SJSA1 (cell line): ENCODE data around the gene ZFP90. TPM values are rescaled to one million over a fixed set of nuclear protein-coding genes. Genes with fewer than 3 reads are reported as not detected.
A peak's percentile ranks its signal among the peaks of the same experiment; 100 is the strongest.

ENCODE experiments used
- DNase-seq, 2 experiments: peaks; one replicate each; pipeline ENCODE4 v3.0.0-alpha.2; 2015 to 2020; ENCODE audit warnings: low spot score in 2 of 2, low read depth in 1 of 2
- H3K27ac ChIP-seq: fragments of 250-450 bp; sonication (Bioruptor Pico); 2 replicates; pipeline ENCODE4 v1.5.1; 2020; ENCODE audit warnings: mild to moderate bottlenecking, moderate library complexity
- H3K27me3 ChIP-seq: fragments of 250-450 bp; sonication (Bioruptor Pico); replicated peaks from 2 replicates; pipeline ENCODE4 v1.5.1; 2020; ENCODE audit warnings: mild to moderate bottlenecking, moderate library complexity
- H3K36me3 ChIP-seq: fragments of 250-450 bp; sonication (Bioruptor Pico); 2 replicates; pipeline ENCODE4 v1.5.1; 2020; ENCODE audit warnings: mild to moderate bottlenecking
- H3K4me1 ChIP-seq: fragments of 250-450 bp; sonication (Bioruptor Pico); replicated peaks from 2 replicates; pipeline ENCODE4 v1.6.1; 2021; ENCODE audit warnings: mild to moderate bottlenecking
- H3K4me3 ChIP-seq: fragments of 250-450 bp; sonication (Bioruptor Pico); 2 replicates; pipeline ENCODE4 v1.5.1; 2020; ENCODE audit warnings: mild to moderate bottlenecking
- H3K9me3 ChIP-seq: fragments of 250-450 bp; sonication (Bioruptor Pico); replicated peaks from 2 replicates; pipeline ENCODE4 v1.5.1; 2020; ENCODE audit warnings: mild to moderate bottlenecking
- total RNA-seq: library from RNA; depleted of rRNA; stranded (reverse); fragments of >200 nt; shearing (Covaris generic); gene quantifications from 2 replicates; pipeline ENCODE4 v1.2.3, GENCODE V29; 2014

Gene ZFP90
- total RNA-seq, 1 experiment from 2014 or later, result 18.2 TPM

DNA sequence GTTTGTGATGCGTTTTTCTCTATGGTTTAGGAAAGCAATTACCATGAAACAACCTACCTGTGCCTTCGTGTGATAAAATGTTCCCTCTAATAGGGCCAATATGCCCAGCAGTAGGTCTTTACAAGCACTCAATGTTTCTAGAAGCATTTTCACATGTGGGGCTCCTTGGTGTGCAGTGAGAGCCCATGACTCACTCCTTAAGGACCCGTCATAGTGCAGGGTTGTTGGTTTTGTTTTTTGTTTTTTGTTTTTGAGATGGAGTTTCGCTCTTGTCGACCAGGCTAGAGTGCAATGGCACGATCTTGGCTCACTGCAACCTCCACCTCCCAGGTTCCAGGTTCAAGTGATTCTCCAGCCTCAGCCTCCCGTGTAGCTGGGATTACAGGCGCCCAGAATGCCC is 31.1 kb upstream of the ZFP90 start:
- Histone ChIP-seq H3K36me3 (no peaks in the 10 kb centered on the region), H3K9me3 (no peaks in the 10 kb centered on the region), H3K4me3 (no peak overlapping the region), H3K27me3 (no peaks in the 10 kb centered on the region), H3K4me1 (peaks cover 3% of the 10 kb centered on the region), H3K27ac (no peak overlapping the region)
- DNase-seq, result no peak

DNA sequence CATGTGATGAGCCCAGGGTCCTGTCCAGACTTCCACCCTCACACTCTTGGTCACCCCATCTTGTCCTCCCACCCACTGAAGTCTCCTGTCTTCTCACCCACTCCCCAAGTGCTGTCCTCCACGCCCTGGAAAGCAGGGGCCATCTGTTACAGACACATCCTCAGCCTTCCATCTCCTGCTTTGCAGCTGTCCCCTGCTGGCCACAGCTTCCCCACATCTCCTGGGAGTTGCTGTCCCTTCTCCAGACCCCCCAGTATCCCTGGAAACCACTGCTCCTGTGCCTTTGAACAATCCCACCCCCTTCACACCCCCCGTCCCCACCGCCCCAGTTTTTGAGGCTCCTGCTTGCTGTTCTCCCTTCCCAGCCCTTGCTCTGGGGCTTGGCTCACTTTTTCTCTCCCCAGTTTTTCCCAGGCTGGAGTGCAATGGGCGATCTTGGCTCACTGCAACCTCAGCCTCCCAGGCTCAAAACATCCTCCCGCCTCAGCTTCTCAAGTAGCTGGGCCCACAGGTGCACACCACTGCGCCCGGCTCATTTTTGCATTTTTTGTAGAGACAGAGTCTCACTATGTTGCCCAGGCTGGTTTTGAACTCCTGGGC is 30.4 kb upstream of the ZFP90 start:
- Histone ChIP-seq H3K4me1 (peaks cover 3% of the 10 kb centered on the region), H3K9me3 (no peaks in the 10 kb centered on the region), H3K4me3 (no peak overlapping the region), H3K27ac (no peak overlapping the region), H3K36me3 (no peaks in the 10 kb centered on the region), H3K27me3 (no peaks in the 10 kb centered on the region)
- no peak for DNase-seq

DNA sequence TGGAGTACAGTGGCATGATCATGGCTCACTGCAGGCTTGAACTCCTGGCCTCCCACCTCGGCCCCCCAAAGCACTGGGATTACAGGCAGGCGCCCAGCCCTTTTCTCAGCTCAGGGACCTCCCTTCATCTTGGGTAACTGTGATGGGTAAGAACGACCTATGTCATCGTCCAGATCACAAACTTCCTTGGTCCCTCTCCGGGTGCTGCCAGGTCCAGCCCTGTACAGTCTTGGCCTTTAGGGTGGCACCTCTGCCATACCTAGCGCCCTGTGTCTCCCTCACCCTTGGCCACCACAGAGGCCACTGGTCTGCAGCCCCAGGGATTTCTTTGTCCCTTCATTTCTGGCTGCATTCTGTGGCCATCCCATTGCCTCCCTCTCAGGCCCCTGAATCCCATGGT is 29.7 kb upstream of the ZFP90 start:
- H3K4me1 ChIP-seq, result peaks cover 3% of the 10 kb centered on the region
- DNase-seq, result no peak
- H3K9me3 ChIP-seq, result no peaks in the 10 kb centered on the region
- H3K27me3 ChIP-seq, result no peaks in the 10 kb centered on the region
- H3K36me3 ChIP-seq, result no peaks in the 10 kb centered on the region
- no peak overlapping the region for H3K27ac ChIP-seq
- no peak overlapping the region for H3K4me3 ChIP-seq

DNA sequence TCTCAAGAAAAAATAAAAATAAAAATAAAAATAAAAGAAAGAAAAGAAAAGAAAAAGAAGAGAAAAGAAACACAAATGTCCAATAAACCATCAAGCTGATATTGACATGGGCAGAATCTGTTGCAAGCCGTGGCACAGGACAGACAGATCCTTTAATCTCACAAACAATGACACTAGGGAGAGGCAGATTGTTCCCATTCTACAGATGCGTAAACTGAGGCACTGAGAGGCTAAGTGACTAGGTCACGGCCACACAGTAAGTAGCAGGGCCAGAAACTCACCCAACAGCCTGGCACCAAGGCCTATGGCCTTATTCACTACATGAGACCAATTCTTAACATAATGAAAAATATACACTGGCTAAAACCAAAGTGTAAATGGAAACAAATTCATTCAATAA is 28.3 kb upstream of the ZFP90 start:
- Histone ChIP-seq H3K4me3 (no peak overlapping the region), H3K36me3 (no peaks in the 10 kb centered on the region), H3K27ac (no peak overlapping the region), H3K9me3 (no peaks in the 10 kb centered on the region), H3K4me1 (peaks cover 3% of the 10 kb centered on the region), H3K27me3 (no peaks in the 10 kb centered on the region)
- no peak for DNase-seq

DNA sequence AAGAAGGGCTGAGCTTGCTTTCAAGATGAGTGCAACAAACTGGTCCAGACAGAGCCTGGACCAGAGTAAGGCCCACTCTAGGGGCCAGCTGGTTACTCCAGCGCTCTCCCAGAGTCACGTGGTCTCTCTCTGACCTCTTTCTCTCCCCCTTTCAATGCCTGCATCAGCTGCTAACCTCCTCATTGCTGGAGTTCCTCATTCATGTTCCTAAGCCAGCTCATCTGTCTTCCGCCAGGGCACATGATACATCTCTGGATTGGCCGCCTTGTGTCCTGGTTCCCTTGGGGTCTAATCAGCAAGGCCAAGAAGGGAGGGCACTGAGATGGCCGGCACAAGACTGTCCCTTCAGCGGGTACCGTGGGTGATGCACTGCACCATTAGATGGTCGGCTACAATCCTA is 26.9 kb upstream of the ZFP90 start:
- Histone ChIP-seq H3K27ac (no peak overlapping the region), H3K27me3 (no peaks in the 10 kb centered on the region), H3K36me3 (no peaks in the 10 kb centered on the region), H3K4me1 (peaks cover 3% of the 10 kb centered on the region), H3K4me3 (no peak overlapping the region), H3K9me3 (no peaks in the 10 kb centered on the region)
- DNase-seq, result no peak

DNA sequence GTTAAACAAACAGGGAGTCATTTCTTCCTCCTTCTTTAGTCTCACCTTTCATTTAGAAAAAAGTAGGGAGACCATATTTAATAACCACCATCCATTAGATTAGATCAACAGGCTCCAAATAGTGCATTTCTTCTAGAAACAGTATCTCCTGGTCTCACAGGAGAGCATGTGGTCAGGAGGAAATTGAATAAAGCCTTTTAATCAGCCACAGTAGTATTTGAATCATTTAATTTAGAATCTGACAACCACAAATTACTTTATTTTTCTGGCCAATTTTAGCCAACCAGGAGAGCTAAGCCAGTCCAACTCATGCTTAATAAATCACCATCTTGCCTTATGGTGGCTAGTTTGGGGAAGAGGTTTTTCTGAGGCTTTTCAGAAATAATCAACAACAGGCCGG is 26.3 kb upstream of the ZFP90 start:
- H3K9me3 ChIP-seq, result no peaks in the 10 kb centered on the region
- DNase-seq, result no peak
- no peak overlapping the region for H3K27ac ChIP-seq
- no peaks in the 10 kb centered on the region for H3K36me3 ChIP-seq
- no peaks in the 10 kb centered on the region for H3K27me3 ChIP-seq
- no peak overlapping the region for H3K4me3 ChIP-seq
- H3K4me1 ChIP-seq, result peaks cover 3% of the 10 kb centered on the region

DNA sequence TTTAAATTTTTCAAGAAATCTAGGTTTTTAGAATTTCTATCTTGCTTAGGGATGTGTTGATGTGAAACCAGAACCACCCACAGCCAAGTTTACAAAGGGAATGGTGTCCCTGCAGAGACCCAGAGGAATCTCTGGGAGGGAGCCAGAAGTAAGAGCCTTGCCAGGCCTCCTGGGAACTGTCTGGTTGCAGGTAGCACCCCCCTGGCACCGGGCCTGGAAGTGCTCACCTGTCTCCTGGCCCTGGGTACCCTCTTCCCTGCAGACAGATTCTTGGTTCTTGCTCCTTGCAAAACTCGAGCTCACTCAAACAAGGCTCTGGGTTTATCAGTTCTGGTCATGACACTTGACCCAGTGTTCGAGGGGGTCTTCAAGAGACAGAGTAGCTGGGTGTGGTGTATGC is 24.6 kb upstream of the ZFP90 start:
- Histone ChIP-seq H3K9me3 (no peaks in the 10 kb centered on the region), H3K36me3 (no peaks in the 10 kb centered on the region), H3K27ac (no peak overlapping the region), H3K27me3 (no peaks in the 10 kb centered on the region), H3K4me1 (peaks cover 3% of the 10 kb centered on the region), H3K4me3 (no peak overlapping the region)
- no peak for DNase-seq

DNA sequence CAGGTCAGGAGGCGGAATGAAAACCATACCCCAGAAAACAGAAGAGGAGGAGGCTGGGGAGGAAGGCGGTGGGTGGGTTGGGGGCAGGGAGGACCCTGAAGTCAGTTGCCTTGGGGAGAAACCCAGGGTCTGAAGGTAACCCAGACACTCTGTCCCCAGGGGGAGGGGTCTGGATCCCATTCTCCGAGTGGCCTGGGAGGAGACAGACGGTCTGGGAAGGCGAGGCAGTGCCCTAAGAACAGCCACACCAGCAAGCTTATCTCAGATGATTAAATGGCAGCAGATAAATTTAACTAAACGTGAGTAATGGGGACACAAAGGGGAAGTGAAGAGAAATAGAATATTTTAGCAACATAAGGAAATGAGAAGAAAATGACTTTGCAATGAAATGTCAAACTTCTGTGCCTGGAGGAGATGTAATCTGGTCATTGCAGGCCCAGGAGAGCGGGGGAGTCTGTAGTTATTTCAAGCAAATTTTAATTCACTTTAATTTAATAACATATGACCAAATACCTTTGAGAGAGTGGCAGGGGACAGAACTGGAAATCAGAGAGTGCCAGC is 21.4 kb upstream of the ZFP90 start:
- H3K9me3 ChIP-seq, result no peaks in the 10 kb centered on the region
- no peak overlapping the region for H3K27ac ChIP-seq
- H3K4me1 ChIP-seq, result peaks cover 4% of the 10 kb centered on the region
- H3K27me3 ChIP-seq, result no peaks in the 10 kb centered on the region
- no peak overlapping the region for H3K4me3 ChIP-seq
- no peak for DNase-seq
- H3K36me3 ChIP-seq, result no peaks in the 10 kb centered on the region

DNA sequence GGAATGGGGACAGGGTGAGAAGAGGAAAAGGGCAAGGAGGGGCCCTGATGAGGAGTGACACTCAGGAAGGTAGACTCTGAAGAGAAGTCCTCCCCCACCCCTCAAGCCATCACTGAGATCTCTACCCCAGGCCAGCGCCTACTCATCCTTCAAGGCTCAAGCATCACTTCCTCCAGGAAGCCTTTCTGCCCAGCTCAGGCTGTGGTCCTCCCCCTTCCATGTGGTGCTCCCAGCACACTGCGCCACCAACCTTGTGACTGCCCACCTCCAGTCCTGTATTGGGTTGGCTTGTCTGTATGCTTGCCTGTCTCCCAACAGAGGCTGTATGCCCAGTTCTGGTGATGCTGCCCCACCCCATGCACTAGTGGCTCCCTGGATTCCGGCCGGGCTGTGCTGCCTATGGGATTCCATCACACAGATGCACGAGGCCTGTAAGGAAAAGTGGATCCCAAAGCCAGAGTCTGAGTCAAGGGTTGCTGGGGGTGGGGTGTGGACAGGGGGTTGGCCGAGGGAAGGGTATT is 19.8 kb upstream of the ZFP90 start:
- peaks cover 4% of the 10 kb centered on the region for H3K4me1 ChIP-seq
- no peak overlapping the region for H3K27ac ChIP-seq
- H3K4me3 ChIP-seq, result no peak overlapping the region
- no peaks in the 10 kb centered on the region for H3K9me3 ChIP-seq
- no peaks in the 10 kb centered on the region for H3K27me3 ChIP-seq
- H3K36me3 ChIP-seq, result no peaks in the 10 kb centered on the region
- DNase-seq, result no peak

DNA sequence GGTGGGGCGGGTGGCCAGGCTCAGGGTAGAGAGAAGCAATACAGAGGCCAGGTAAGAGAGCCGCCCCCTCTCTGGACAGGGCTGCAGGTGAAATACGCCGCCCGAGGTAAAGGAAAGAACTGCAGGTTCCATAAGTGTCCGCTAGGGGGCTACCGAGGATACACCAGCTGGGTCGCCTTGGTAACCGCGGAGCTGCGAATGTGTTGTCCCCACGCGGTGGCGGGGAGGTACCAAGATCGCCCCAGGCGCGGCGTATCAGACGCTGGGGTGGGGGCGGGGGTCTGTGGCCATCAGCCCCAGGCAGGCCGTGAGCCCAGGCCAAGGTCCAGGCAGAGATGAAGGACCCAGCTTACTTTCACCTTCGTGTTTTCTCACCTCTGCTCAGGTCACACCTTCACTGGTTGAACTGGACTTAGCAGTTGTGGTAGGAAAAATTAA is 18.4 kb upstream of the ZFP90 start:
- Histone ChIP-seq H3K27ac (no peak overlapping the region), H3K4me1 (peaks cover 4% of the 10 kb centered on the region), H3K27me3 (no peaks in the 10 kb centered on the region), H3K36me3 (no peaks in the 10 kb centered on the region), H3K4me3 (no peak overlapping the region), H3K9me3 (no peaks in the 10 kb centered on the region)
- peak; percentile 57 to 85 for DNase-seq

DNA sequence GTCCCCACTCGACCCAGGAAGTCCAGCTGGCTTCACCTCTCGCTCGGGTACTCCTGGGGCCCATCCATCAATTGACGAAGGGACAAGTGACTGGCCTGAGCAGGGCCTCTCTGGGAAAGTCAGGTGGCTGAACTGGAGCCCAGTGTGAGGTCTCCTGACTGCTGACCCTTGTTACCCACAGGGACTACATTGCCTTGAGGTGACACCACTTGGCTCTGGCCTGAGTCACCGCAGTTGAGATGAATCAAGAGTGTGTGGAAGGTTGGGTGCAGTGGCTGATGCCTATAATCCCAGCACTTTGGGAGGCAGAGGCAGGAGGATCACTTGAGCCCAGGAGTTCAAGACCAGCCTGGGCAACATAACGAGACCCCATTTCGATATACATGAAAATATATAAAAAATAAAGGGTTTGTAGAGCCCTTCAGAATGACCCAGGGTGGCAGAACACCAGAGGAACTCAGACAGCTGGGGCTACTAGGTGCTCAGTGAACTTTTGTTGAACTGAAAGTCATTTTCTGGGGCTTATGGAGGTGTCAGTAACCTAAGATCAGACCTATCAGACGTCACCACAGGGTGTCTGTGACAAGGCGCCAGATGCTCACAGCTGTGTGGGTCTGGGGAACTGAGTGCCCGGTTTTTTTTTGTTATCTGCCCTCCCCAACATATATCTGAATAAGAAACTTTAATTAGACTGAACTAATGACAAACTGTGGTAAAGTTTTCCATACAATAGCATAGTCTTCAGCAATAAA is 14.8 kb upstream of the ZFP90 start:
- no peak overlapping the region for H3K27ac ChIP-seq
- H3K27me3 ChIP-seq, result no peaks in the 10 kb centered on the region
- H3K4me1 ChIP-seq, result peaks cover 10% of the 10 kb centered on the region
- no peak for DNase-seq
- no peaks in the 10 kb centered on the region for H3K9me3 ChIP-seq
- H3K4me3 ChIP-seq, result no peak overlapping the region
- H3K36me3 ChIP-seq, result no peaks in the 10 kb centered on the region

DNA sequence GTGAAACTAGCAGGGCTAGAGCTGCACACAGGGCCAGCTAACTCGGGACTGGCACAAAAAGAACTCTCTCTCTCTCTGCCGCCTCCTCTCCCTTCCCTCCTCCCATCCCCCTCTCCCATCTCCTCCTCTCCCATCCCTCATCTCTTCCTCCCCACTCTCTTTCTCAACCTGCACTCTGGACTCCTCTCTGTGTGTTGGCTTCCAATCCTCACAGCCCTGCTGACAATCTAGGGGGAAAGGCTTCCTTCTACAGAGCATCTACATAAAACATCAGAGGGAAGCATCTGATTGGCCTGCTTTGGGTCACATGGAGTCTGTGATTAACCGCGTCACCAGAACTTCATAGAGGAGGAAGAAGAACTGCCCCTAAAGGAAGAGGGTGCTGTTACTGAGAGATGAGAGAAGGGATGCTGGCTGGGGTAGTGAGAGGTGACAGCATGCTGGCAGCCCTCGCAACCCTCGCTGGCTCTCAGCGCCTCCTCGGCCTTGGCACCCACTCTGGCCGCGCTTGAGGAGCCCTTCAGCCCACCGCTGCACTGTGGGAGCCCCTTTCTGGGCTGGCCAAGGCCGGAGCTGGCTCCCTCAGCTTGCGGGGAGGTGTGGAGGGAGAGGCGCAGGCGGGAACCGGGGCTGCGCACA is 12.8 kb upstream of the ZFP90 start:
- no peaks in the 10 kb centered on the region for H3K27me3 ChIP-seq
- H3K27ac ChIP-seq, result no peak overlapping the region
- no peak overlapping the region for H3K4me3 ChIP-seq
- H3K9me3 ChIP-seq, result no peaks in the 10 kb centered on the region
- peaks cover 19% of the 10 kb centered on the region for H3K4me1 ChIP-seq
- DNase-seq, result no peak
- H3K36me3 ChIP-seq, result no peaks in the 10 kb centered on the region

DNA sequence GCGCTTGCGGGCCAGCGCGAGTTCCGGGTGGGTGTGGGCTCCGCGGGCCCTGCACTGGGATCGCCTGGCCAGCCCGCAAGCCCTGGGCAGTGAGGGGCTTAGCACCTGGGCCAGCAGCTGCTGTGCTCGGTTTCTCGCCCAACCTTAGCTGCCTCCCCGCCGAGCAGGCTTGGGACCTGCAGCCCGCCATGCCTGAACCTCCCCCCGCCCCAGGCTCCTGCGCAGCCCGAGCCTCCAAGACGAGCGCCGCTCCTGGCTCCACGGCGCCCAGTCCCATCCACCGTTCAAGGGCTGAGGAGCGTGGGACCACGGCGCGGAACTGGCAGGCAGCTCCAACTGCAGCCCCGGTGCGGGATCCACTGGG is 12.3 kb upstream of the ZFP90 start:
- H3K36me3 ChIP-seq, result no peaks in the 10 kb centered on the region
- peaks cover 19% of the 10 kb centered on the region for H3K4me1 ChIP-seq
- DNase-seq, result no peak
- no peaks in the 10 kb centered on the region for H3K9me3 ChIP-seq
- no peaks in the 10 kb centered on the region for H3K27me3 ChIP-seq
- no peak overlapping the region for H3K4me3 ChIP-seq
- no peak overlapping the region for H3K27ac ChIP-seq

DNA sequence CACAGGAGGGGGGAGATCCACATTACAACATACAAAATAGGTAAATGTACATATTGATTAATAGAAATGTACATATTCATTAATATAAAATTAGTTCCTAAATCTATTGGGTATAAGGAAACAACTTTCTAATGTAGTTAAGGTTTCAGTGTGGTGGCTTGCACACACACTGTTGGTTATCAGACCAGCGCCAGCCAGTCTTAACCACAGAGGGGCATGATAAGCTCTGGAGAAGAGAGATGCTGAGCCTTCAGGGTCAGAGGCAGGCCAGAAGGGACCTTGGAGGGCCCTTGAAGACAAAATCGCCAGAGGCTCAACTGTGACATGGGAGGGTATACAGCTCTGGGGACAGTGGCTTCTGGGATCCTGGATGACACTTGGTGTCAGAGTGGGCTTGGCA is 10.9 kb upstream of the ZFP90 start:
- no peak overlapping the region for H3K27ac ChIP-seq

More for the DNA sequence above, 10.9 kb upstream of the ZFP90 start:
- Histone ChIP-seq H3K27me3 (no peaks in the 10 kb centered on the region), H3K4me3 (no peak overlapping the region), H3K36me3 (no peaks in the 10 kb centered on the region), H3K4me1 (peaks cover 19% of the 10 kb centered on the region), H3K9me3 (no peaks in the 10 kb centered on the region)
- DNase-seq, result no peak
